ENCODE measurements around the gene LBP.

GRCh38 chr20:38344107-38344701, 2.1 kb upstream of the LBP start:
- TF ChIP-seq CTCF (IDR thresholded peaks at IDR 0.05) = no peak
- no peak for TF ChIP-seq POLR2A (IDR thresholded peaks at IDR 0.05)
